ENCODE results near the gene PCYT1A.
"Not testable (repeated sequence)": the region's sequence is repeated elsewhere in the genome, so short reads cannot be mapped to it uniquely, and the experiment has no call there.

Gene PCYT1A

GRCh38 chr3:196315821-196316220 lies 28.3 kb upstream of the PCYT1A start:
- TF ChIP-seq GATA1 (IDR thresholded peaks at IDR 0.05; ENCODE audit: low read depth, low read length) (no peak), POLR2A (IDR thresholded peaks at IDR 0.05; ENCODE audit: low read length) (no peak)

DNA sequence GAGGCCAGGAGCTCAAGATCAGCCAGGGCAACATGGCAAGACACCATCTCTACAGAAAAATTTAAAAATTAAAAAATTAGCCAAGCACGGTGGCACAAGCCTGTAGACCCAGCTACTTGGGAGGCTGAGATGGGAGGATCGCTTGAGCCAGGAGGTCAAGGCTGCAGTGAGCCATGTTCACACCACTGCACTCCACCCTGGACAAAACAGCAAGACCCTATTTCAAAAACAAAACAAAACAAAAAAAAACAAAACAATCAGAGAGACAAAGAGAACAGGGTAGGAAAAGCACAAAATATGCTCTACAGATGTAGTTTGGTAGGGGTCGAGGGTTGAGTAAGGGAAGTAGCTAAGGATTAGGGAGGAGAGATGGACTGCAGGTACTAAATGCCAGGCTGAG lies 27.1 kb upstream of the PCYT1A start:
- no peak for TF ChIP-seq GATA1 (IDR thresholded peaks at IDR 0.05; ENCODE audit: low read depth, low read length)
- TF ChIP-seq POLR2A (IDR thresholded peaks at IDR 0.05; ENCODE audit: low read length), result no peak
- no peak for DNase-seq

More at GRCh38 chr3:196315821-196316220, 28.3 kb upstream of the PCYT1A start:
- no peak for DNase-seq

DNA sequence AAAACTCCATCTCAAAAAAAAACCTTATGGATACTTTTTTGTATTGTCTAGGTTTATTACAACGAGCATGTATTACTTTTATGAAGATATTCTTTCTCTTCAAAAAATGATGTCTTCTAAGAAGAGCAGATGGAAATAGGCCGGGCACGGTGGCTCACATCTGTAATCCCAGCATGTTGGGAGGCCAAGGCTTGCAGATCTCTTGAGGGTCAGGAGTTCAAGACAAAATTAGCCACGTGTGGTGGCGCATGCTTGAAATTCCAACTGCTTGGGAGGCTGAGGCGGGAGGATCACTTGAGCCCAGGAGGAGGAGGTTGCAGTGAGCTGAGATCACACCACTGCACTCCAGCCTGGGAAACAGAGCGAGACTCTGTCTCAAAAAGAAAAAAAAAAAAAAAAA lies 26.6 kb upstream of the PCYT1A start:
- not testable (repeated sequence) for DNase-seq

- DNase-seq, result not testable (repeated sequence)
Observed at GRCh38 chr3:196302960-196303359, 15.4 kb upstream of the PCYT1A start.

DNA sequence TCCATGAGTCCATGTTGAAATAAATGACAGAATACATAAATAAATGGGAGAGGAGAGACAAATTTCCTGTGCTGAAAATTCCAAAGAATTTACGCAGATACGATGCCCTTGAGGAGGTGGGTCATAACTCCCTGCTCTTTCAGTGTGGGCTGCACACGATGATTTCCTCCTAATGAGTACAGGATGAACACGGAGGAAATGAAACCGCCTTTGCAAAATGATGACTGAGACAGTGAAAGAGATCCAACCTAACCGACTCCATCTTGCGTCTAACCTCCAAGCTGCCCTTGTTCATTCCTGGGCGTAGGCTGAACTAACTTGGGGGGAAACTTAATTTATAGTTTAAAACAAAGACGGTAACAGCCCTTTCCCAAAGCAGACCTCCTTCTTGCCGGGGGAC lies 15.0 kb upstream of the PCYT1A start:
- DNase-seq, result not testable (repeated sequence)

DNA sequence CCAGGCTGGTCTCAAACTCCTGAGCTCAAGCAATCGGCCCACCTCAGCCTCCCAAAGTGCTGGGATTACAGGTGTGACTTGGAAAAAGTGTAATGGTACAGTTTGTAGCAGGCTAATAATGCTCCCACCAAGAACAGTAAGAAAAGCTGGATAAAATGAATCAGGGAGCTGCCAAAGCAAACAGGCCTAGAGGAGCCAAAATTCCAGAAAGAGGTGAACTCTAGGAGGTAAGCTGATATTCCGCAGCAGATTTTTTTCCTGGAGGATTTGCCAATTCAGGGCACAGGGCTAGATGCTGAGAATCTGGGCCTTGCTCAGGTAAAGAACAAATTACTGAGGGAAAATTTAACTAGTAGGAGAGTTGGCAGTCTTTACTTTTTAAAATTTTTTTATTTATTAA lies 11.0 kb upstream of the PCYT1A start:
- DNase-seq, result no peak
- TF ChIP-seq GATA1 (IDR thresholded peaks at IDR 0.05; ENCODE audit: low read depth, low read length) (no peak), POLR2A (IDR thresholded peaks at IDR 0.05; ENCODE audit: low read length) (no peak)

DNA sequence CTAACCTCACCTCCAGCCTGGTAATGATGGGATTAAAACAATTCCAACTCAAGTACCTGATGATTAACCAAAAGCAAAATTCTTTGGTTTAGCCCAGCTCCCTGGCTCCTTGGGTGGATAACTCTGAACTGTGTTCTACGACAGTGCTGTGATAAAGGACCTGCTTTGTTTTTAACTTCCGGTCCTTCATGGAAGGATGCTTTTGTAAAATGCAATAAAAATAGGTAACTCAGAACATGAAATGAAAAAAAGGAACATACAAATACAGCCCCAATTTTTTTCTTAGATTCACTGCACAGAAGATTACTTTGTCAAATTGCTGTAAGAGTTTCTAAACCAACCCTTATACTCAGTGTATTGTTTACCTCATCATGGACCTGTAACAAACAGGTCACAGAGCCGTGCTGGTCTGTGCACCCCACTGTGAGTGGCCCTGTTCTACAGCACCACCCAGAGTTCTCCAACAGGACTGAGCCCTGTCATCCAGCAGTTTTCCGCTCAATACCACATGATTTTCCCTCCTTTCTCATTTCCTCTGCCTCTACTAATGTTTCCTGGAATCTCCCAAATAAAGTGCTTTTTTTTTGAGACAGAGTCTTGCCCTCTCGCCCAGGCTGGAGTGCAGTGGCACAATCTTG lies 4.9 kb upstream of the PCYT1A start:
- no peak for DNase-seq
- TF ChIP-seq GATA1 (IDR thresholded peaks at IDR 0.05; ENCODE audit: low read depth, low read length) (no peak), POLR2A (IDR thresholded peaks at IDR 0.05; ENCODE audit: low read length) (no peak)

GRCh38 chr3:196288141-196288460 lies 575 bp upstream of the PCYT1A start:
- DNase-seq, result no peak
- TF ChIP-seq GATA1 (IDR thresholded peaks at IDR 0.05; ENCODE audit: low read depth, low read length) (no peak), POLR2A (IDR thresholded peaks at IDR 0.05; ENCODE audit: low read length) (no peak)

GRCh38 chr3:196287090-196287439 lies 461 bp downstream of the PCYT1A start:
- peak; percentile 77 to 82 for DNase-seq
- TF ChIP-seq GATA1 (IDR thresholded peaks at IDR 0.05; ENCODE audit: low read depth, low read length) (no peak), POLR2A (IDR thresholded peaks at IDR 0.05; ENCODE audit: low read length) (no peak)

DNA sequence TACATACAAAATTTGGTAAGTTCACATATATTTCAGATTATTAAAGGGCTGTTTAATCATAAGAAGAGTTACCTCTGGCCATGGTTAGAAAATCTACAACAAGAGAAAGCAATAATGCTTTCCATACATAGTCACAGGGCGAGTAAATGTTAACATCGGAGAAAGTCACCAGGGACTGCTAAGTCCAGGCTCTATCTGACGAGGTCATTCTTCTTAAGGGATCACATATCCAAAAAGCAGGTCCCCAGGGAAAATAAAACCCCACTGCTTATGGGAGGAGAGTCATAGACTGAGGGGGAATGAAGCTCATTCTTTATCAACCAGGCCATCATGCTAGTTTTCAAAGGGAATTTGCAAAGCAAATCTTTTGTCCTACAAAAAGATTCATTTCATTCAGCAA lies 3.1 kb downstream of the PCYT1A start:
- DNase-seq, result no peak
- TF ChIP-seq GATA1 (IDR thresholded peaks at IDR 0.05; ENCODE audit: low read depth, low read length), result no peak
- TF ChIP-seq POLR2A (IDR thresholded peaks at IDR 0.05; ENCODE audit: low read length), result no peak

DNA sequence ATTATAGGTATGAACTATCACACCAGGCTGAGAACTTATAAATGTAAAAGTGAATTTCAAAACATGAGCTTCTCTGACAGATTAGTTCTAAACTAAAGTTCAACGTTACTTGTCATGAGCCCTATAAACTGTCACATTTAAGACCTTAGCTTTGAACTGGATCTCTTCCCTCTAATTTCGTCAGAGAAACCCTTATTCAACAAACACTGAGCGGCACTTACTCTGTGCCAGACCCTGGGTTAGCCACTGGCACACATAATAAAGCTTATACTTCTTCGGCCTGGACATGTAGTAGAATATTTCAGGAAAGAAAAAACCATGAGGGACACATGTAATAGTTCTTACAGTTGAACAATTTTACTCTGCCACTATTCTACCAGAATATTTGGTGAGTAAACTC lies 5.6 kb downstream of the PCYT1A start:
- TF ChIP-seq POLR2A (IDR thresholded peaks at IDR 0.05; ENCODE audit: low read length) (no peak), GATA1 (IDR thresholded peaks at IDR 0.05; ENCODE audit: low read depth, low read length) (no peak)
- DNase-seq, result no peak

GRCh38 chr3:196280689-196281440 lies 6.7 kb downstream of the PCYT1A start:
- no peak for TF ChIP-seq GATA1 (IDR thresholded peaks at IDR 0.05; ENCODE audit: low read depth, low read length)
- TF ChIP-seq POLR2A (IDR thresholded peaks at IDR 0.05; ENCODE audit: low read length), result no peak
- peak; percentile 15 to 19 for DNase-seq

- DNase-seq, result peak in 1 of 2 experiments; percentile 51
- TF ChIP-seq GATA1 (IDR thresholded peaks at IDR 0.05; ENCODE audit: low read depth, low read length) (no peak), POLR2A (IDR thresholded peaks at IDR 0.05; ENCODE audit: low read length) (no peak)
Observed at GRCh38 chr3:196275126-196275525, 12.4 kb downstream of the PCYT1A start.

DNA sequence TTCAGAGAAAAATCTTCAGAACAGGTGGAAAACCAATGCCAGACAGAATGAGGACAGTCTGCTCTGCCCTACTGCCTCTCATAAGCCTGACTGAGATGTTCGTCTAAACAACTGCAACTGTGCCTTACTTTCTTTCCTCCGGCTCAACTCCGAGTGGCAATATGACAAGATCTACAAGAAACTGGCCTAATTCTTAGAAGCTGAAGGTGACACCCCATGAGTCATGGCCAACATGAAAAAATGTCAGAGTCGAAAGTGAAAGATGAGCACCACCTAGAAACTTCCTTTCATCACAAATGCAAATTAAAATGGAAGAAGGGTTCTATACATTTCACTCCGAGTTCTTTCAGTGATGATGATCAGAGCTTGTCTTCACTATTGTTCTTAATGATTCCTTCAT lies 12.9 kb downstream of the PCYT1A start:
- TF ChIP-seq GATA1 (IDR thresholded peaks at IDR 0.05; ENCODE audit: low read depth, low read length) (no peak), POLR2A (IDR thresholded peaks at IDR 0.05; ENCODE audit: low read length) (peak; percentile 53)
- DNase-seq, result peak; percentile 91 to 94

DNA sequence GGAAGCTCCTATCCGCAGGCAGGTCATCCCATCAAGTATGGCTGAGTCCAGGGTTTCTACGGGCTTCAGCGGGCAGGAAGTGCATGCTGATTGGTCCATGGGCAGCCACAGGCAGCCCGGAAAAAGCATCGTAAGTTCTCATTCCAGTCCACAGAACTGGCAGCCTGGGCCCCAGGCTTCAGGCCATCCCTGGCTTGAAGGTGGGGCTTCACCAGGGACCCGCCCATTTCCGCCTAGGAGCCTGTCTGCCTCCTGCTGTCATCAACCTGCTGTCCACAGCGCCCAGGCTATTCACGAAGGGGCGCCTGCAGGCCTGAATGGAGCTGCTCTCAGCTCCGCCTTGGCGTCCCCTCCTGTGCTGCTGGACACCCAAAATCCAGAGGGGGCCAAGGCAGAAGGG lies 13.9 kb downstream of the PCYT1A start:
- peak; percentile 47 to 57 for DNase-seq
- TF ChIP-seq GATA1 (IDR thresholded peaks at IDR 0.05; ENCODE audit: low read depth, low read length) (no peak), POLR2A (IDR thresholded peaks at IDR 0.05; ENCODE audit: low read length) (no peak)

GRCh38 chr3:196272826-196273225 lies 14.7 kb downstream of the PCYT1A start:
- no peak for TF ChIP-seq POLR2A (IDR thresholded peaks at IDR 0.05; ENCODE audit: low read length)
- no peak for TF ChIP-seq GATA1 (IDR thresholded peaks at IDR 0.05; ENCODE audit: low read depth, low read length)

More at GRCh38 chr3:196272826-196273225, 14.7 kb downstream of the PCYT1A start:
- DNase-seq, result no peak

All from erythroblast (primary cell).